Measurements from ENCODE around the gene SLIT3.

The SLIT3 gene

GRCh38 chr5:169260896-169261569 lies 39.9 kb downstream of the SLIT3 start:
- DNase-seq: no peak

- no peak for DNase-seq
Measured at GRCh38 chr5:169258372-169259000, 42.5 kb downstream of the SLIT3 start.

GRCh38 chr5:169256191-169256590 lies 44.7 kb downstream of the SLIT3 start:
- no peak for DNase-seq

- no peak for DNase-seq
Measured at GRCh38 chr5:169253071-169253470, 47.9 kb downstream of the SLIT3 start.

GRCh38 chr5:169251333-169252084 lies 49.4 kb downstream of the SLIT3 start:
- peak in 1 of 3 donors; percentile 8 for DNase-seq

- no peak for DNase-seq
Measured at GRCh38 chr5:169250887-169251286, 50.1 kb downstream of the SLIT3 start.

- DNase-seq: no peak
Measured at GRCh38 chr5:169248996-169249395, 51.9 kb downstream of the SLIT3 start.

- DNase-seq: no peak
Measured at GRCh38 chr5:169248550-169248949, 52.4 kb downstream of the SLIT3 start.

- DNase-seq: no peak
Measured at GRCh38 chr5:169244812-169245211, 56.1 kb downstream of the SLIT3 start.

GRCh38 chr5:169243651-169244422 lies 57.1 kb downstream of the SLIT3 start:
- no peak for DNase-seq

GRCh38 chr5:169242849-169243186 lies 58.1 kb downstream of the SLIT3 start:
- no peak for DNase-seq

- DNase-seq: no peak
Measured at GRCh38 chr5:169242175-169242848, 58.6 kb downstream of the SLIT3 start.

- DNase-seq: no peak
Measured at GRCh38 chr5:169229342-169229892, 71.5 kb downstream of the SLIT3 start.

GRCh38 chr5:169226895-169227294 lies 74.0 kb downstream of the SLIT3 start:
- no peak for DNase-seq

GRCh38 chr5:169225830-169226356 lies 75.0 kb downstream of the SLIT3 start:
- no peak for DNase-seq

GRCh38 chr5:169223595-169223953 lies 77.4 kb downstream of the SLIT3 start:
- no peak for DNase-seq

- no peak for DNase-seq
Measured at GRCh38 chr5:169222934-169223594, 77.9 kb downstream of the SLIT3 start.

GRCh38 chr5:169221519-169221918 lies 79.4 kb downstream of the SLIT3 start:
- DNase-seq: no peak

- no peak for DNase-seq
Measured at GRCh38 chr5:169219961-169220360, 81.0 kb downstream of the SLIT3 start.

GRCh38 chr5:169219351-169219750 lies 81.6 kb downstream of the SLIT3 start:
- no peak for DNase-seq

GRCh38 chr5:169218861-169219260 lies 82.1 kb downstream of the SLIT3 start:
- DNase-seq: no peak

- DNase-seq: no peak
Measured at GRCh38 chr5:169218176-169218575, 82.8 kb downstream of the SLIT3 start.
